Measurements from ENCODE around the gene PFKP. TPM values are rescaled to one million over a fixed set of nuclear protein-coding genes. Genes with fewer than 3 reads are reported as not detected.

Gene PFKP
- total RNA-seq, 4 donors from 2014 or later = 90.8 to 255 (median 112) TPM

DNA sequence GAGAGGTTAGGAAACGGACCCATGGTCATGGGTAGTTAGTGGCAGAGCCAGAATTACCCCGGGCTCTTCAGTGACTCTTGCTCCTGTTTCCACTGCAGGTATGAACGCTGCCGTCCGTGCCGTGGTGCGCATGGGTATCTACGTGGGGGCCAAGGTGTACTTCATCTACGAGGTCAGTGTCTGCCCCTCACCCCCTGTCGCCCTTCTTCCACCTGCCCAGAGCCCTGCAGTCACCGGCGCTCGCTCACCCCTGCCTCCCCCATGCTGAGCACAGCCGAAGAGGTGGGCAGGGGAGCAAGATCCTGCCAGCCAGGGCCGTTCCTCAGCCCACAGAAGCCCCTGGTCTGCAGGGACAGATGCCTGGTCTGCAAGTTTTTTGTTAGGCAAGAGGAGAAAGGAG lies 14.9 kb downstream of the PFKP start:
- TF ChIP-seq EP300 (IDR thresholded peaks at IDR 0.05) (no peak), POLR2AphosphoS5 (IDR thresholded peaks at IDR 0.05) (no peak), POLR2A (IDR thresholded peaks at IDR 0.05; ENCODE audit: low read depth) (no peak), CTCF (IDR thresholded peaks at IDR 0.05) (no peak)
- Histone ChIP-seq H3K36me3 (peaks cover 0 to 33% (median 14%) of the 10 kb centered on the region in 4 donors), H3K4me1 (peaks cover 0 to 22% (median 15%) of the 10 kb centered on the region in 4 donors), H3K9me3 (no peaks in the 10 kb centered on the region), H3K27me3 (no peaks in the 10 kb centered on the region), H3K4me3 (no peak overlapping the region), H3K27ac (replicated peaks in 1 of 4) (no peak overlapping the region)
- DNase-seq (ENCODE audit: extremely low spot score) = no peak
- intact Hi-C loops (cut with DNase I) = no loop called here
- 86% methylated on average over 10 of the region's 15 CpGs for WGBS

DNA sequence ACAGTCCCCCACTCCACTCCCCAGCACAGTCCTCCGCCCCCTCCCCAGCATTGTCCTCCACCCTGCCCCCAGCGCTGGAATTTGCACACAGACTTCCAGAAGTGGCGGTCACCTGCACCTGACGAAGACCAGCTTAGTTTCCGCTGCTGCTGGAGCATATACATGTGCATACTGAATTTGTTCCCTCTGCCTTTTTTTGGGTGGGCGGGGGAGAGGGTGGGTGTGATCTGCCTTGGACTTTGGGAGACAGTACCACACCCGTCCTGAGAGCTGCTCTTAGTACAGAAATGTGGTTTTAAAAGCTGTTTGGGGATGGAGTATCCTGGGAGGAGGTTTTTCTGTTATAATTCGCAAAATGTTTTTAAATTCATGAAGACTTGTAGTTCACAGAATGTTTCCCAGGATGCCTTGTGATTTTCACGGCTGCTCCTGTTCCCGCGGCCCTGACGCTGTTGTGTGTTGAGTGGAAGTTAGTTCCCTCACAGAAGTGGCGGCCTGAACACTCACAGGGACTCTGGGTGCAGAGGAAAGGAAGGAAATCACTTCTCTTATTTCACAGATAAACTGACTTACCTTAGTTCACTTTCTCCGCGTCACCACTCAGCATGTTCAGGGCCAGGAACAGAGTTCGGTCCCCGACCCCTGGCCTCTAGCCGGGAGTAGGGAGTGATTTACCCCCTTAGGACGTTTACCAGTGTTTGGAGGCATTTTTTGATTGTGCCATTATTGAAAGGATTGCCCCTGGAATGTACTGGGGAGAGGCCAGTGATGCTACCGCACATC lies 18.6 kb downstream of the PFKP start:
- intact Hi-C loops (cut with DNase I) = no loop called here
- 73% methylated on average over 20 of the region's 20 CpGs for WGBS
- no peak for DNase-seq (ENCODE audit: extremely low spot score)

DNA sequence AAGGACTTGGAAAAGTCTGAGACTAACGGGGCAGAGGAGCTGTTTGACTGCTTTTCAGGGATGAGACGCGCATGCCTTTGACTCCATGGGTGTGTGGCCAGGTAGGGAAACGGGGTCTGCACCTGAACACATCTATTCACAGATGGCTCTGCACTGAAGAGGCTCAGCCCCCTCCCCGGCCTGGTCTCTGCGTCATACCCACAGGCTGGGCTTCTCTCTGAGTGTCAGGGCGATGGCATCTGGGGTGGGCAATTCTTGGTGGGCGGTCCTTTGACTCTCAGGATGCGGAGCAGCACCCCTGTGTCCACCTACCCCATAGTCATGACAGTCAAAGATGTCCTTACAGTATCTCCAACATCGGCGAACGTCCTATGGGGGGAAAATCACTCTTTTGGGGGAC lies 23.0 kb downstream of the PFKP start:
- peak overlapping the region; percentile 72 to 76 (median 74) for H3K27ac ChIP-seq (replicated peaks in 1 of 4)
- no peak for DNase-seq (ENCODE audit: extremely low spot score)
- peaks cover 0 to 7% (median 0%) of the 10 kb centered on the region in 4 donors for H3K36me3 ChIP-seq
- H3K9me3 ChIP-seq = no peaks in the 10 kb centered on the region
- intact Hi-C loops (cut with DNase I) = no loop called here
- H3K4me3 ChIP-seq = no peak overlapping the region
- H3K27me3 ChIP-seq = no peaks in the 10 kb centered on the region
- WGBS = 62% methylated on average over 8 of the region's 12 CpGs
- TF ChIP-seq POLR2A (IDR thresholded peaks at IDR 0.05; ENCODE audit: low read depth) = no peak
- TF ChIP-seq POLR2AphosphoS5 (IDR thresholded peaks at IDR 0.05) = no peak
- TF ChIP-seq EP300 (IDR thresholded peaks at IDR 0.05) = no peak
- no peak for TF ChIP-seq CTCF (IDR thresholded peaks at IDR 0.05)
- peaks cover 24 to 63% (median 56%) of the 10 kb centered on the region in 4 donors for H3K4me1 ChIP-seq

More for the DNA sequence above, 18.6 kb downstream of the PFKP start:
- Histone ChIP-seq H3K4me3 (no peak overlapping the region), H3K9me3 (no peaks in the 10 kb centered on the region), H3K27ac (replicated peaks in 1 of 4) (peak overlapping the region in 3 of 4 donors; percentile 19 to 47 (median 40)), H3K36me3 (peaks cover 0 to 31% (median 14%) of the 10 kb centered on the region in 4 donors), H3K27me3 (no peaks in the 10 kb centered on the region), H3K4me1 (peaks cover 10 to 32% (median 29%) of the 10 kb centered on the region in 4 donors)
- TF ChIP-seq CTCF (IDR thresholded peaks at IDR 0.05) (no peak), POLR2A (IDR thresholded peaks at IDR 0.05; ENCODE audit: low read depth) (no peak), POLR2AphosphoS5 (IDR thresholded peaks at IDR 0.05) (no peak), EP300 (IDR thresholded peaks at IDR 0.05) (no peak)

DNA sequence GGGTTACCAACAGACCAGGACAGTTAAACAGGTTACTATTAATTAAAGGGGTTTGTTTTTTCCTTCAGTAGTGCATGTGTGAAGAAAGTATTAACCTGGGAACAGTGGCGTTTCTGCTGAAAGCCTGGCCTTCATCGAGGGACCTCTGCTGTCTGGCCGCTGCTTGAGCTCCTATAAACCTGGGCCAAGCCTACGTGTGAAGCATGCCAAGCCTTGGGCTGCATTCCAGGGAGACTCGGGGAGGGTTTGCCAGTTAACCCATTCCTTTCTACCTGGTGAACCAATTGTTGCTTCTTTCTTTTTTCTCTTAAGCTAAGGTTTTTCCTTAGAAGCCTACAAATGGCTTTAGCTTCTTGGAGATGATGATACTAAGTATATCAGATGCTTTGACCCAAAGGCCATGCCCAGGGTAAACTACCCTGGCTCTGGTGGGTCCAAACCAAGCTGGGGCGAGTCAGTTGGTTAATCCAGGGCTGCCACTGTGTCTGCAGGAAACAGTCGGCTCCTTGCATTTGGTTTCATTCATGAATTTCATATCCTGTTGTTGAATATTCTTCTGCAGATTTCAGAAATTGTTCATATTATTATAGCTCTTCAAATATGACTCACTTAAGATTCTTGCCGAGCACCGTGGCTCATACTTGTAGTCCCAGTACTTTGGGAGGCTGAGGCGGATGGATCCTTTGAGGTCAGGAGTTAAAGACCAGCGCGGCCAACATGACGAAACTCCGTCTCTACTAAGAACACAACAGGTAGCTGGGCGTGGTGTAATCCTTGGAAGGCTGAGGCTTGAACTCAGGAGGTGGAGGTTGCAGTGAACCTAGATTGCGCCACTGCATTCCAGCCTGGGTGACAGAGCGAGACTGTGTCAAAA lies 23.8 kb downstream of the PFKP start:
- TF ChIP-seq EP300 (IDR thresholded peaks at IDR 0.05) = no peak
- no peak for TF ChIP-seq POLR2A (IDR thresholded peaks at IDR 0.05; ENCODE audit: low read depth)
- peak; percentile 48 to 70 for TF ChIP-seq POLR2AphosphoS5 (IDR thresholded peaks at IDR 0.05)
- TF ChIP-seq CTCF (IDR thresholded peaks at IDR 0.05) = no peak
- no peaks in the 10 kb centered on the region for H3K9me3 ChIP-seq
- no peak for DNase-seq (ENCODE audit: extremely low spot score)
- peak overlapping the region; percentile 72 to 76 (median 74) for H3K27ac ChIP-seq (replicated peaks in 1 of 4)
- intact Hi-C loops (cut with DNase I) = no loop called here
- WGBS = 48% methylated on average over 17 of the region's 17 CpGs
- no peak overlapping the region for H3K4me3 ChIP-seq
- peaks cover 31 to 69% (median 57%) of the 10 kb centered on the region in 4 donors for H3K4me1 ChIP-seq
- no peaks in the 10 kb centered on the region for H3K27me3 ChIP-seq
- peaks cover 0 to 7% (median 0%) of the 10 kb centered on the region in 4 donors for H3K36me3 ChIP-seq

Data from esophagus muscularis mucosa (tissue), 4 donors.